Mucosa of gallbladder (tissue), 1 donor: Measurements from ENCODE around the gene ABCF3. TPM values are rescaled to one million over a fixed set of nuclear protein-coding genes. Genes with fewer than 3 reads are reported as not detected.
"Not testable (repeated sequence)": the region's sequence is repeated elsewhere in the genome, so short reads cannot be mapped to it uniquely, and the experiment has no call there.

Experiments
- DNase-seq: peaks from one replicate; pipeline ENCODE4 v3.0.0-alpha.2; 2020; ENCODE audit warnings: low spot score
- total RNA-seq: library from RNA; stranded (reverse); gene quantifications from one replicate; pipeline ENCODE4 v1.2.1, GENCODE V29; 2021
- donor health status: DM: no; HTN: no; CAD: no.

ABCF3 gene
- 77.4 TPM for total RNA-seq

DNA sequence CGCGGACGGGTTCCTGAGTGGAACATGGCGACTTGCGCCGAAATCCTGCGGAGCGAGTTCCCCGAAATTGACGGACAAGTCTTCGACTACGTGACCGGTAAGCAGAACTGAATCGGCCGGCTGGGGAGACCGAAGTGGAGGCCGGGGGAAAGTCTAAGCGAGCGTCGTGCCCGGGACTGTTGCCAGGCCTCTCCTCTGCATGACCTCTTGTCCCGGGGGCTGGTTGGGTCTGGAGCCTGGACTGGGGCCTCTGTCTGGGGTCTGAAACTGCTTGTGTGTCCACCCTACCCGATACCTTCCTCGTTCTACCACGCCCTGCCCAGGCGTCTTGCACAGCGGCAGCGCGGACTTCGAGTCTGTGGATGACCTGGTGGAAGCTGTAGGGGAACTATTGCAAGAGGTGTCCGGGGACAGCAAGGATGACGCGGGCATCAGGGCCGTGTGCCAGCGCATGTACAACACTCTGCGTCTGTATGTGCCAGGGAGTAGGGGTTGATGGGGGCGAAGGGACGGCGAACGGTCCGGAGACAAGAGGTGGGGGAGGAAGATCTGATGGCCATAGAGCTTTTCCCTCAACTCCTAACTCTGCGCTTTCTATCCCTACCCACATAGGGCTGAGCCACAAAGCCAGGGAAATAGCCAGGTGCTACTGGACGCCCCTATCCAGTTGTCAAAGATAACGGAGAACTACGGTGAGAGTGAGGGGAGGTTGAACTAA is at the start of gene ABCF3:
ABCF3 (plus strand) TSS at position 16 of the 718 bp plus-strand sequence; CDS start at position 25, 9 bp downstream.
- DNase-seq = peak; percentile 34

DNA sequence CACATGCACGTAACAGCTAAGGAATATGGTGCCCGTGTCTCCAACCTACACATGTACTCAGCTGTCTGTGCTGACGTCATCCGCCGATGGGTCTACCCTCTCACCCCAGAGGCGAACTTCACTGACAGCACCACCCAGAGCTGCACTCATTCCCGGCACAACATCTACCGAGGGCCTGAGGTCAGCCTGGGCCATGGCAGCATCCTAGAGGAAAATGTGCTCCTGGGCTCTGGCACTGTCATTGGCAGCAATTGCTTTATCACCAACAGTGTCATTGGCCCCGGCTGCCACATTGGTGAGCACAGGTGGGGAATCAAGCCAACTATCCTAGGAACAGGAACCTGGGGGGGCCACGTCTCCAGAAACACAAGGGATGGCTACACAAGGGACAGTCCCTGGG is 45.6 kb upstream of the ABCF3 start:
- DNase-seq = no peak

DNA sequence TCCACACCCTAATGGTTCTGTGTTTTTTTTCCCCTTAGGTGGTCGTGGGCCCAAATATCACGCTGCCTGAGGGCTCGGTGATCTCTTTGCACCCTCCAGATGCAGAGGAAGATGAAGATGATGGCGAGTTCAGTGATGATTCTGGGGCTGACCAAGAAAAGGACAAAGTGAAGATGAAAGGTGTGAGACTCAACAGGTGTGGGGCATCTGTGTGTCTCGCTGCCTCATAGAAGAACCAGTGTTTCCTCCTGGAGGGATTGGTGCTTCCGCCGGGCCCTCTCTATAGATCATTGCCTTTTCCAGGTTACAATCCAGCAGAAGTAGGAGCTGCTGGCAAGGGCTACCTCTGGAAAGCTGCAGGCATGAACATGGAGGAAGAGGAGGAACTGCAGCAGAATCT is 43.8 kb upstream of the ABCF3 start:
- no peak for DNase-seq

- no peak for DNase-seq
These were observed 42.7 kb upstream of the ABCF3 start for GRCh38 chr3:184143327-184143726.

DNA sequence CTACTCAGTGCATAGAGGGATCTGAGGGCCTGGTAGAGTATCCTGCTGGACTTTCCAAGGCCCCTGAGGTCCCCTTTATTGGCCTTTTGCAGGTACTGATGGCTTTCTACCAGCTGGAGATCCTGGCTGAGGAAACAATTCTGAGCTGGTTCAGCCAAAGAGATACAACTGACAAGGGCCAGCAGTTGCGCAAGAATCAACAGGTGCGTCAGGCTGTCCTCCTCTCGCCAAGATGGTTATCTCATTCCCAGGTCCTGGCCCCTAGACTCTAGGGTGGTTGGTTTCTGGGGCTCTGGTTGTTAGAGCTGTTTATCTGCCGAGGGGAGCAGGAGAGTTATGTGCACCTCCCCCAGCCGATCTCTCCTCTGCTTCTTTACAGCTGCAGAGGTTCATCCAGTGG is 41.5 kb upstream of the ABCF3 start:
- no peak for DNase-seq

DNA sequence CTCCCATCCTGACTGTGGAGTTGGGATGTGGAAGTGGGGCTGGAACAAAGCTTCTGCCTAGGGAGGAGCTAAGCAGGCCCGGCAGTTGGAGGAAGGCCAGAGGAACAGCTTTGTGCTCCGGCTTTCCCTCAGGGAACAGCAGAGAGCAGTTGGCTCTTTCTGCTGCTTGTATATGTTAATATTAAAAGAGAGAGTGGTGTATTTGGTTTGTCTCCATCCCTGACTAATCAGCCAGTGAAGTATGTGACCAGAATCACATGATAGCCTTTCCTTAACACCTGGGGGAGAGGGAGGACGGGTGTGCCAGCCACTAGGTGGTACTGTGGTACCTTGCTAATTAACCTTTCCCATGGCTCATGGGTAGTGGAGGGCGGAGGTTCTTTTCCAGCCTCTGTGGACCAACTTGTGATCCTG is 40.9 kb upstream of the ABCF3 start:
- peak; percentile 74 for DNase-seq

DNA sequence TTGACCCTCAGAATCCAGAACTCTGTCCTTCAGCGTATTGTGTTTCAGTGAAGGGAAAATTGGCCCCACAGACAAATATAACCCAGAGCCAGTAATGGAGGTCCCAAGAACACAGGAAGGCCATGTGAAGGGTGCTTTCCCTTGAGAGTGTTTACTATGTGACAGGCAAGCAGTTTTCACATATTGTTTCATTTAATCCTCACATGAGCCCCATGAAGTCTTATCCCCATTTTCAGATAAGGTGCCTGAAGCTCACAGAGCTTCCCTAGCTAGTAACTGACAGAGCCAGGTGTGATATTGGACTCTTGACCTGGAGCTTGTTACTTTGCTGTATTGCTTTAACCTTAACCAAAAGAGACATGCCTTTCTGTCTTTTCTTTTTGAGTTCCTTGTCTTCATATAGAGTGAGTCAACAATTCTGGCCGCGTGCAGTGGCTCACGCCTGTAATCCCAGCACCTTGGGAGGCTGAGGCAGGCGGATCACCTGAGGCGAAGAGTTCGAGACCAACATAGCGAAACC is 40.2 kb upstream of the ABCF3 start:
- DNase-seq = no peak

- no peak for DNase-seq
These were observed 37.9 kb upstream of the ABCF3 start for GRCh38 chr3:184148076-184148475.

DNA sequence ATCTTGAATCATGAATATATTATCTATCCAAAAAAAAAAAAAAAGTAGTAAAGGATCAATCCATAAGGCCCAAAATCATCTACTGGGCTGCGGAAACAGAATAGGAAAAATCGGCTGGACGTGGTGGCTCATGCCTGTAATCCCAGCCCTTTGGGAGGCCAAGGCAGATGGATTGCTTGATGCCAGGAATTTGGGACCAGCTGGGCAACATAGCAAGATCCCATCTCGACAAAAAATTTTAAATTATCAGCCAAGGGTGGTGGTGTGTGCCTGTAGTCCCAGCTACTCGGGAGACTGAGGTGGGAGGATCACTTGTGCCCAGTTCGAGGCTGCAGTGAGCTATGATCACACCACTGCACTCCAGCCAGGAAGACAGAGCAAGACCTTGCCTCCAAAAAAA is 36.9 kb upstream of the ABCF3 start:
- no peak for DNase-seq

- not testable (repeated sequence) for DNase-seq
These were observed 36.2 kb upstream of the ABCF3 start for GRCh38 chr3:184149770-184150169.

DNA sequence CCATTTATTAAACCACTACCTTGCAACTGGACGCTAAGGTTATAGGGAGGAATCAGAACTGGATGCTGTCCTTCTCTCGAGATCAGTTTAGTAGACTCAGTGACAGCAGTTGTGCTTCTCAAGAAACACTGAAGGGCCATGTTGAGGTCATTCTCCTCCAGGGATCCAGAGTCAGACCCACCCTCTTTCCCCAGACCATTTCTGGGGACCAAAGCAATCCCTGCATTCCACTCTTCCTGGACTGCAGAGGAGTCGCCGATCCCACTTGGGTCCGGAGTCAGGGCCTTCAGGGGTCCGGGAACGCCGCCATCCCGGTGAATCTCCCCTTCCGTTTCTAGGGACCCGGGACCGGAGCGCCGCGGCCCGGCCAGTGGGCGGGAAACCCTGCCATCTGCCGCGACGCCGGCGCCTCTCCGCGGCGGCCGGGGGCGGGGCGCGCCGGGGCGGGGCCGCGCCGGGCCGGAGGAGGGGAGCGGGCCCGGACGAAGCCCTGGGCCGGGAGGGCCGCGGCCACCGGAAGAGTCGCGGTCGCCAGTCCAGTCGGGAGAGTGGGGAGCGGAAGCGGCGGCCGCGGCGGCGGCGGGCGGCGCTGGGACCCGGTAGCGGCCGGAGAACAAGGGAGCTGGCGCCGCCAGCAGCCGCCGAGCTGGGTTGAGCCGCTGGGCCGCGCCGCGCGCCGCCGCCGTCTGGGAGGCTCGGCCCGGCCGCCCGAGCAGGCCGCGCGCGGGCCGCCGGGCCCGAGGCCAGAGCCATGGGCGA is 30.9 kb upstream of the ABCF3 start, which contains the start of gene DVL3:
DVL3 (plus strand) TSS at position 493 of the 759 bp plus-strand sequence; CDS start at position 752, 259 bp downstream.
- peak; percentile 55 for DNase-seq

DNA sequence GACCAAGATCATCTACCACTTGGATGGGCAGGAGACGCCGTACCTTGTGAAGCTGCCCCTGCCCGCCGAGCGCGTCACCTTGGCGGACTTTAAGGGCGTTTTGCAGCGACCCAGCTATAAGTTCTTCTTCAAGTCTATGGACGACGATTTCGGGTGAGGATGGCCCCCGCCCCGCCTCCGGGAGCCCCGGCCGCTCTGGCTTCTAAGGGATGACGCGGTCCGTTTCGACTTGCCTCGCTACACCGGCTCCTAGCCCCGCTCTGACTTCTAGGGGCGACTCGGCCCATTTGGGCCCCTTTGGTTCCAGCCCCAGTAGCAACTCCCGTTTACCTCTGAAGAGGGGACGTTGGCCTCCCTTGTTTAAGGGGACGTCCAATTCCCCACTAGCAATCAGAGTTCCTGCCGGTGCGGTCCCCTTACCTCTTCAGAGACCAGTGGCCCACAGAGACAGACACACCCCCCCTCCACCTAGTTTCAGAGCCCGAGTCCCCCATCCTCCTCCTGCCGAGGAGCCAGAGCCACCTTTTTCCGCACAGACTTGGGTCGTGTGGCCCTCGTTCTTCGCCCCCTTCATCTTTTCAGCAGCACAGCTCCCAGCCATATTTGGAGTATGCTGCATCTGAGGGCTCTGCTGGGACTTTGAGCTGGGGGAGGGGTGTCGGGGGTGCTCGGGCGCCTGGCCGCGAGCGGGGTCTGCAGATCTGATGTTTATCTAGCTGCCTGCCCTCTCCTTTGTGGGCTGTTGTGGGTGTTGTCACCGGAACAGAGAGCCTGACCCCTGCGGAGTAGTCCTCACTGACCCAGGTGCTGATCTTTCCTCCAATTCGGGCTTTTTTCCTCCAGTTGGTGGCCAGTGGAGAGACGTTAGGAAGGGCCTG is 30.1 kb upstream of the ABCF3 start:
- DNase-seq = no peak

GRCh38 chr3:184156522-184156955 is 29.5 kb upstream of the ABCF3 start:
- DNase-seq = peak; percentile 39

DNA sequence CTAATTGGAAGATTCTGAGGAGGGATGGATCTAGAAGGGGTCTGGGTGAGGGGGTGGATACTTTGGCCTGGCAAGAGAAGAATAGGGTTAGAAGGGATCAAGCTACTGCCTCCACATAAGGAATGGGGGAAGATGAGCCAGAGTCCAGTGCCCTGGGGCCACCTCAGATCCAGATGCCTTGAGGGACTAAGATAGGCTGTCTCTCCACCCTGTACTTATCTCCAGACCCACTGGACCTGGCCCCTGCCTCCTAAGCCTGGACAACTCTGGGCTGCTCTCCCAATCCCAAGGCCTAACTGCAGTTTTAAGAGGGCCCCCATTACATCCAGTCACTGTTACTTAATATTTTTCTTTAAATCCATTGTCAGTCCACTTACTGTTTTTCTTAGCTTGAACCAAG is 28.8 kb upstream of the ABCF3 start:
- no peak for DNase-seq

GRCh38 chr3:184158404-184158803 is 27.6 kb upstream of the ABCF3 start:
- DNase-seq = no peak

- no peak for DNase-seq
These were observed 25.5 kb upstream of the ABCF3 start for GRCh38 chr3:184160456-184160855.

DNA sequence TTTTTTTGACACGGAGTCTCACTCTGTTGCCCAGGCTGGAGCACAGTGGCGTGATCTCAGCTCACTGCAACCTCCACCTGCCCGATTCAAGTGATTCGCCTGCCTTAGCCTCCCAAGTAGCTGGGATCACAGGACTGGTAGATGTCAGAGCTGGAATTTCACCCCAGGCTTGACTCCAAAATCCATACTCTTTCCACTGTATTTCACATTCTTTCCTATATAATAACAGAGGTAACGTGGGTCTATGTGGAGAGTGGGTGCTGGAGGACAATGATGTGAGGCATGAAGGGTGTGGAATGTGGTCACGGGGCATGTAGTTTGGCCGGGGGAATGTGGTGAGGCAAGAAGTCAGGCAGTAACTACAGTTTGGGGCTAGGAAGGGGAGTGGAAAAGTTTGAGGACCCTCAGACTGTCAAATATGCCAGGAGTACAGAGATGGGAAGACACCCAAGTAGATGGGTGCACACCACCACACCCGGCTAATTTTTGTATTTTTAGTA is 23.4 kb upstream of the ABCF3 start:
- not testable (repeated sequence) for DNase-seq

DNA sequence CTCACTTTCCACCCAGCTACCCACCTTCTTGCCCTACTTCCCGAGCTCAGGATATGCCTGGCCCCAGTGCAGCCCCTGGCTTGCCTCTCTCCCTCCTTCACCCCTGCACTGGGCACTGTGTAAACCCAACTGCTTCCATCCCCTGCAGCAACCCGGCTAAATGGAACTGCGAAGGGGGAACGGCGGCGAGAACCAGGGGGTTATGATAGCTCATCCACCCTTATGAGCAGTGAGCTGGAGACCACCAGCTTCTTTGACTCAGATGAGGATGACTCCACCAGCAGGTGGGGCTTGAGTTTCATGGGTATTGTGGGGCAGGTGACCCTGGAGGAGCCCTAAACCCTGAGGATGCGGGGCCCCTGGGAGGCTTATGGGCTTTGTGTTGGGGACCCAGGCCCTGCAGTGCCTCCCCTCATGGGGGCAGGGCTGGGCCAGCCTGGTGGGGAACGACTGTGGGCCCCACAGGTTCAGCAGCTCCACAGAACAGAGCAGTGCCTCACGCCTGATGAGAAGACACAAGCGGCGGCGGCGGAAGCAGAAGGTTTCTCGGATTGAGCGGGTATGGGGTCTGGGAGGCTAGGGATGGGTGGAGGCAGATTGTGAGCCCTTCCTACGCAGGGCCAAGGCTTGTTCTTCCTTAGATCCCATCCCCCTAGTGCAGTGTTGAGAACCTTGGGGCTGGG is 21.2 kb upstream of the ABCF3 start:
- DNase-seq = no peak

DNA sequence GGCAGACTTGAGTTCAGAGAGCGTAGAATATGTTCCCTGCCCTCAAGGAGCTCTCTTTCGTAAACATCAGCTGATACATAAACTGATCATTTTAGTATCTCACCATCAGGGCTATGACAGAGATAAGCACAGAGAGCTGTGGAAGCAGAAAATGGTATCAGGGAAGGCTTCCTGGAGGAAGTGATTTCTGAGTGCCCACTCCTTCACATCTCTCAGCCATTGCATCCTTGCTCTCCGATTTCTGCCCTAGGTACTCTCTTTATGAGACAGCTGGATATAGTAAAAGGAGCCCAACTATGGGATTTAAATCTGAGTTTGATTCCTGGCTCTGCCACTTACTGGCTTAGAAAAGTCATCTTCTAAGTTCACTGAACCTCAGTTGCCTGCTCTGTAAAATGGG is 20.5 kb upstream of the ABCF3 start:
- DNase-seq = no peak

GRCh38 chr3:184166671-184167070 is 19.3 kb upstream of the ABCF3 start:
- DNase-seq = no peak

DNA sequence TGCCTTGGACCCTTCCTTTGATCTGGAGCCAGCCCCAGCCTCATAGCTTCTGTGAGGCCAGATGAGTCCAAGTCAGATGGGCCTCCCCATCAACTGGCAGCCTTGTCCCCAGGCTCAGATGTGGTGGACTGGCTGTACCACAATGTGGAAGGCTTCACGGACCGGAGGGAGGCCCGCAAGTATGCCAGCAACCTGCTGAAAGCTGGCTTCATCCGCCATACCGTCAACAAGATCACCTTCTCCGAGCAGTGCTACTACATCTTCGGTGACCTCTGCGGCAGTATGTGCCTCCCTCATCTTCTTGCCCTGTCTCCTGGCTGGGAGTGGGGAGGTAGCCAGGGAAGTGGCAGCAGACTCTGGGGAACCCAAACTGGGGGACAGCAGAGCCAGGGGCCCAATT is 18.2 kb upstream of the ABCF3 start:
- no peak for DNase-seq
